NT2/D1 (cell line): Measurements from ENCODE around the gene NBAS.

Experiments used
- SUZ12 ChIP-seq: IDR thresholded peaks from 2 replicates; pipeline ENCODE4 v1.6.1; 2011; ENCODE audit not compliant: insufficient read length, insufficient read depth; ENCODE audit errors: extremely low read depth
- YY1 ChIP-seq: IDR thresholded peaks from 2 replicates; pipeline ENCODE4 v1.6.1; 2011; ENCODE audit not compliant: insufficient read length, insufficient read depth
- ZNF274 ChIP-seq: IDR thresholded peaks from 2 replicates; pipeline ENCODE4 v1.6.1; 2011; ENCODE audit warnings: mild to moderate bottlenecking, low read depth, low read length

DNA sequence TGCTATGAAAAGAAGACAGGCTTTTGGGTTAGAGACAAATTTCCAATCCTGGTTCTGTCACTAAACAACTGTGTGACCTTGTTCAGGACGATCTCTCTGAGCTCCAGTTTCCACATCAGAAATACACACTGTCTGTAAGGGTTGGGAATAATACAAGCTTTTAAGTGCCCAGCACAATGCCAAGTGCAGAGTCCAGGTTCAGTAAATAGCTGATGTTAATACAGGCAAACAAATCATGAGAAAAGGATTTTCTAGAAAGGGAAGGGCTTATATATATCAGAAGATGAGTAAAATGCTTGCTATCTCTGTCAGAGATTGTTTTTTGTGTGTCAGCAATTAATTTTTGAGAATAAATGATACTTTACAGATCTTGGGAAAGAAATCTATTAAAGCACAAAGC, 388.3 kb downstream of the NBAS start:
- no peak for TF ChIP-seq SUZ12
- TF ChIP-seq ZNF274, result no peak
- TF ChIP-seq YY1, result no peak
